IMR-90 (cell line): ENCODE results near the gene CCDC40. TPM values are rescaled to one million over a fixed set of nuclear protein-coding genes. Genes with fewer than 3 reads are reported as not detected.

Experiments used
- ATAC-seq: fragments of 200-7000 bp; cut with Tn5 transposase; 2 replicates; pipeline ENCODE4 v1.9.1; 2020; ENCODE audit warnings: low read depth, mild to moderate bottlenecking, moderate library complexity
- BruUV-seq: library from RNA; stranded (reverse); fragments of 400-500 nt; replicated peaks from 2 replicates; lab custom pipeline; 2021; lab: Mats Ljungman, UMichigan
- CTCF ChIA-PET: fragments of 300-600 bp; formaldehyde crosslinking; extraction: SDS; loops from one replicate; lab custom pipeline; 2021; ENCODE audit warnings: antibody characterized with exemption; lab: Yijun Ruan, JAX
- POLR2A ChIA-PET: fragments of 300-600 bp; sonication (Branson Sonifier 250); formaldehyde crosslinking; loops from one replicate; lab custom pipeline; 2022; ENCODE audit warnings: antibody characterized with exemption; ENCODE audit not compliant: unreplicated experiment; lab: Charles Lee
- DNase-seq: peaks from one replicate; pipeline ENCODE4 v3.0.0; 2013
- H2AFZ ChIP-seq: replicated peaks from 2 replicates; pipeline ENCODE3; 2013; ENCODE audit warnings: low read length, mild to moderate bottlenecking; ENCODE audit not compliant: poor library complexity
- H2AK5ac ChIP-seq: 2 replicates; pipeline ENCODE4 v1.6.1; 2013; ENCODE audit warnings: low read depth, low read length, inconsistent platforms
- H2AK9ac ChIP-seq: replicated peaks from 2 replicates; pipeline ENCODE3; 2013; ENCODE audit warnings: mild to moderate bottlenecking, low read depth, low read length, moderate library complexity; ENCODE audit not compliant: poor library complexity
- H2BK120ac ChIP-seq: 2 replicates; pipeline ENCODE4 v1.6.1; 2013; ENCODE audit warnings: low read depth, low read length, inconsistent platforms
- H2BK15ac ChIP-seq: 3 replicates; pipeline ENCODE4 v1.6.1; 2013; ENCODE audit warnings: low read depth, low read length, inconsistent platforms
- H2BK20ac ChIP-seq: 2 replicates; pipeline ENCODE4 v1.6.1; 2013; ENCODE audit warnings: low read depth, mild to moderate bottlenecking, inconsistent platforms, low read length, moderate library complexity
- H2BK5ac ChIP-seq: 2 replicates; pipeline ENCODE4 v1.6.1; 2013; ENCODE audit warnings: mild to moderate bottlenecking, low read depth, low read length, inconsistent platforms; ENCODE audit not compliant: poor library complexity, severe bottlenecking
- H3K14ac ChIP-seq: replicated peaks from 2 replicates; pipeline ENCODE4 v1.6.1; 2013; ENCODE audit warnings: low read depth, low read length, inconsistent platforms
- H3K18ac ChIP-seq: 2 replicates; pipeline ENCODE4 v1.6.1; 2013; ENCODE audit warnings: low read depth, low read length, control low read depth
- H3K23ac ChIP-seq: 2 replicates; pipeline ENCODE4 v1.6.1; 2013; ENCODE audit warnings: low read depth, low read length, inconsistent platforms
- H3K27ac ChIP-seq: 2 replicates; pipeline ENCODE4 v1.5.1; 2013; ENCODE audit warnings: mild to moderate bottlenecking, control low read depth, low read length; ENCODE audit not compliant: insufficient read depth
- H3K27me3 ChIP-seq: 2 replicates; pipeline ENCODE4 v1.6.1; 2013; ENCODE audit warnings: low read length; ENCODE audit not compliant: control insufficient read depth, insufficient read depth
- H3K36me3 ChIP-seq: 2 replicates; pipeline ENCODE4 v1.6.1; 2013; ENCODE audit warnings: low read length, mixed read lengths; ENCODE audit not compliant: control insufficient read depth, insufficient read depth
- H3K4ac ChIP-seq: 2 replicates; pipeline ENCODE4 v1.6.1; 2013; ENCODE audit warnings: low read depth, low read length, inconsistent platforms
- H3K4me1 ChIP-seq: 2 replicates; pipeline ENCODE4 v1.6.1; 2013; ENCODE audit warnings: low read length, mixed read lengths; ENCODE audit not compliant: control insufficient read depth, insufficient read depth
- H3K4me2 ChIP-seq: 2 replicates; pipeline ENCODE4 v1.6.1; 2013; ENCODE audit warnings: low read depth, mild to moderate bottlenecking, control low read depth, low read length, moderate library complexity
- H3K4me3 ChIP-seq: 2 replicates; pipeline ENCODE4 v1.5.1; 2013; ENCODE audit warnings: low read depth, mild to moderate bottlenecking, control low read depth, low read length, moderate library complexity; ENCODE audit not compliant: insufficient read depth
- H3K56ac ChIP-seq: 2 replicates; pipeline ENCODE4 v1.6.1; 2013; ENCODE audit warnings: low read length, inconsistent platforms; ENCODE audit not compliant: insufficient read depth; ENCODE audit errors: extremely low read depth
- H3K79me1 ChIP-seq, 2 experiments: 2 replicates each; pipeline ENCODE4 v1.6.1; 2013; ENCODE audit warnings: low read length in 2 of 2, inconsistent platforms in 1 of 2, low read depth in 1 of 2
- H3K9ac ChIP-seq: 2 replicates; pipeline ENCODE4 v1.6.1; 2013; ENCODE audit warnings: low read depth, low read length, control low read depth
- H3K9me1 ChIP-seq: 2 replicates; pipeline ENCODE4 v1.6.1; 2013; ENCODE audit warnings: low read length, inconsistent platforms; ENCODE audit not compliant: insufficient read depth
- H3K9me3 ChIP-seq: 2 replicates; pipeline ENCODE4 v1.6.1; 2013; ENCODE audit warnings: low read length; ENCODE audit not compliant: control insufficient read depth, insufficient read depth
- H4K20me1 ChIP-seq: 2 replicates; pipeline ENCODE4 v1.6.1; 2013; ENCODE audit warnings: low read length, inconsistent platforms; ENCODE audit not compliant: insufficient read depth
- H4K5ac ChIP-seq: 2 replicates; pipeline ENCODE4 v1.6.1; 2013; ENCODE audit warnings: mild to moderate bottlenecking, low read depth, low read length, control low read depth
- H4K8ac ChIP-seq, 2 experiments: 2 replicates each; pipeline ENCODE4 v1.6.1; 2013; ENCODE audit warnings: low read depth in 2 of 2, low read length in 2 of 2, control low read depth in 1 of 2, inconsistent platforms in 1 of 2
- H4K91ac ChIP-seq: 2 replicates; pipeline ENCODE4 v1.6.1; 2013; ENCODE audit warnings: low read depth, low read length, inconsistent platforms; ENCODE audit not compliant: insufficient read depth
- BHLHE40 ChIP-seq: fragments of 150-350 bp; IDR thresholded peaks from 2 replicates; pipeline ENCODE4 v1.6.1; 2016; ENCODE audit warnings: mild to moderate bottlenecking, low read depth, low read length
- CEBPB ChIP-seq: IDR thresholded peaks from 2 replicates; pipeline ENCODE4 v1.6.1; 2012; ENCODE audit warnings: low read depth, low read length, improper control_type of control experiment
- CHD1 ChIP-seq: IDR thresholded peaks from 2 replicates; pipeline ENCODE4 v1.6.1; 2012; ENCODE audit warnings: low read depth, low read length, improper control_type of control experiment
- CTCF ChIP-seq: conservative IDR thresholded peaks from 2 replicates; pipeline ENCODE4 v1.5.1; 2012; ENCODE audit warnings: mild to moderate bottlenecking, low read depth, low read length, improper control_type of control experiment
- ELK1 ChIP-seq: fragments of 150-350 bp; IDR thresholded peaks from 2 replicates; pipeline ENCODE4 v1.6.1; 2016; ENCODE audit warnings: low read depth, mild to moderate bottlenecking, low read length, moderate library complexity, borderline replicate concordance
- FOS ChIP-seq: fragments of 150-350 bp; IDR thresholded peaks from 2 replicates; pipeline ENCODE4 v1.6.1; 2016; ENCODE audit warnings: low read depth, low read length
- MAFK ChIP-seq: IDR thresholded peaks from 2 replicates; pipeline ENCODE4 v1.6.1; 2012; ENCODE audit warnings: low read depth, low read length, improper control_type of control experiment
- MXI1 ChIP-seq: IDR thresholded peaks from 2 replicates; pipeline ENCODE4 v1.6.1; 2012; ENCODE audit warnings: low read depth, mild to moderate bottlenecking, low read length, moderate library complexity, borderline replicate concordance
- NFE2L2 ChIP-seq: fragments of 150-350 bp; IDR thresholded peaks from 2 replicates; pipeline ENCODE4 v1.6.1; 2016; ENCODE audit warnings: low read depth, mild to moderate bottlenecking, low read length
- POLR2A ChIP-seq: IDR thresholded peaks from 2 replicates; pipeline ENCODE4 v1.6.1; 2012; ENCODE audit warnings: mild to moderate bottlenecking, low read depth, low read length
- RAD21 ChIP-seq: IDR thresholded peaks from 2 replicates; pipeline ENCODE4 v1.6.1; 2012; ENCODE audit warnings: low read length, improper control_type of control experiment
- RCOR1 ChIP-seq: IDR thresholded peaks from 2 replicates; pipeline ENCODE4 v1.6.1; 2012; ENCODE audit warnings: mild to moderate bottlenecking, low read length, improper control_type of control experiment; ENCODE audit not compliant: insufficient replicate concordance
- RFX5 ChIP-seq: IDR thresholded peaks from 2 replicates; pipeline ENCODE4 v1.8.0; 2012; ENCODE audit warnings: low read depth, mild to moderate bottlenecking, low read length, moderate library complexity
- SMC3 ChIP-seq: fragments of 150-350 bp; IDR thresholded peaks from 2 replicates; pipeline ENCODE4 v1.6.1; 2016; ENCODE audit warnings: low read depth, mild to moderate bottlenecking, antibody characterized with exemption, low read length, moderate library complexity
- WGBS, 2 experiments: methylation state at CpG; one replicate each; pipeline versions ENCODE4 v1.1.5 to v1.1.7; 2013; ENCODE audit warnings: missing lambda C conversion rate in 2 of 2; ENCODE audit not compliant: insufficient read length in 1 of 2; ENCODE audit errors: extremely low coverage in 2 of 2; 5-methylcytosine and 5-hydroxymethylcytosine counted together
- dilution Hi-C: fragments of 300-500 bp; cut with HindIII; formaldehyde crosslinking; loops from one replicate; pipeline ENCODE4 v1.14.3; 2018; ENCODE audit warnings: low sequenced_read_pairs; ENCODE audit not compliant: unreplicated experiment
- in situ Hi-C: fragments of 300-500 bp; cut with MboI; formaldehyde crosslinking; loops from 3 replicates; pipeline ENCODE4 v1.14.3; 2019; ENCODE audit warnings: low sequenced_read_pairs, inconsistent platforms, mixed read lengths
- intact Hi-C: fragments of 100-400 bp; cut with micrococcal nuclease; formaldehyde crosslinking; loops from 2 replicates; pipeline ENCODE4 v1.10.0; 2022
- polyA plus RNA-seq, 3 experiments: library from polyadenylated mRNA; depleted of rRNA; stranded (reverse); fragments of >200 nt; gene quantifications; 2 replicates each; pipeline ENCODE4 v1.2.3, GENCODE V29; 2012; ENCODE audit warnings: low replicate concordance in 1 of 3
- total RNA-seq: library from RNA; depleted of rRNA; stranded (reverse); fragments of >200 nt; gene quantifications from 2 replicates; pipeline ENCODE4 v1.2.3, GENCODE V29; 2012

The CCDC40 gene
- total and polyA plus RNA-seq, 2 of the 4 experiments (the other 2 are of a cell fraction) = 0.90 to 4.7 TPM

- no peak overlapping the region for H2BK15ac ChIP-seq
- BruUV-seq = no TSS peak
- no peak overlapping the region for H3K9ac ChIP-seq
- no peak overlapping the region for H3K56ac ChIP-seq
- intact Hi-C loops (no loop called here), in situ Hi-C loops (no loop called here), dilution Hi-C loops (no loop called here)
- H4K8ac ChIP-seq = no peak overlapping the region
- H4K20me1 ChIP-seq = no peaks in the 10 kb centered on the region
- H3K27me3 ChIP-seq = no peaks in the 10 kb centered on the region
- no peak overlapping the region for H2BK120ac ChIP-seq
- H3K4me1 ChIP-seq = peaks cover 4% of the 10 kb centered on the region
- no peaks in the 10 kb centered on the region for H3K9me3 ChIP-seq
- H3K4me3 ChIP-seq = no peak overlapping the region
- TF ChIP-seq RCOR1 = no peak
- TF ChIP-seq CHD1 = no peak
- TF ChIP-seq POLR2A = no peak
- TF ChIP-seq CTCF = no peak
- TF ChIP-seq NFE2L2 = no peak
- no peak for TF ChIP-seq RAD21
- no peak for TF ChIP-seq BHLHE40
- TF ChIP-seq ELK1 = no peak
- TF ChIP-seq FOS = no peak
- TF ChIP-seq CEBPB = no peak
- no peak for TF ChIP-seq SMC3
- no peak for TF ChIP-seq RFX5
- no peak for TF ChIP-seq MXI1
- no peak for TF ChIP-seq MAFK
- DNase-seq = no peak
- peaks cover 12% of the 10 kb centered on the region for H3K36me3 ChIP-seq
- no peak overlapping the region for H3K4ac ChIP-seq
- H2BK5ac ChIP-seq = no peak overlapping the region
- no peak overlapping the region for H4K91ac ChIP-seq
- WGBS, 2 experiments = 92% methylated on average over 14 of the region's 21 CpGs; no CpG with 5 or more reads in 1 of the 2 experiments
- H3K23ac ChIP-seq = no peak overlapping the region
- no peak overlapping the region for H3K18ac ChIP-seq
- POLR2A ChIA-PET = no interaction called here
- H3K79me1 ChIP-seq = no peaks in the 10 kb centered on the region
- H4K5ac ChIP-seq = no peak overlapping the region
- H2BK20ac ChIP-seq = no peak overlapping the region
- no peaks in the 10 kb centered on the region for H3K9me1 ChIP-seq
- H3K27ac ChIP-seq = no peak overlapping the region
- peak overlapping the region; percentile 16 for H2AK9ac ChIP-seq
- no peak overlapping the region for H2AK5ac ChIP-seq
- CTCF ChIA-PET = interaction anchor here (1.4 kb wide), 1 partner anchor 33 kb away, joined by 4 read pairs; no protein-coding TSS in a partner anchor
- no peak overlapping the region for H3K14ac ChIP-seq
- H2AFZ ChIP-seq = no peak overlapping the region
- ATAC-seq = no peak
- H3K4me2 ChIP-seq = no peak overlapping the region
These were observed 13.5 kb downstream of the CCDC40 start for GRCh38 chr17:80049986-80050385.
